ENCODE results near the gene PDP2. TPM values are rescaled to one million over a fixed set of nuclear protein-coding genes. Genes with fewer than 3 reads are reported as not detected.

Gene PDP2, protein sequence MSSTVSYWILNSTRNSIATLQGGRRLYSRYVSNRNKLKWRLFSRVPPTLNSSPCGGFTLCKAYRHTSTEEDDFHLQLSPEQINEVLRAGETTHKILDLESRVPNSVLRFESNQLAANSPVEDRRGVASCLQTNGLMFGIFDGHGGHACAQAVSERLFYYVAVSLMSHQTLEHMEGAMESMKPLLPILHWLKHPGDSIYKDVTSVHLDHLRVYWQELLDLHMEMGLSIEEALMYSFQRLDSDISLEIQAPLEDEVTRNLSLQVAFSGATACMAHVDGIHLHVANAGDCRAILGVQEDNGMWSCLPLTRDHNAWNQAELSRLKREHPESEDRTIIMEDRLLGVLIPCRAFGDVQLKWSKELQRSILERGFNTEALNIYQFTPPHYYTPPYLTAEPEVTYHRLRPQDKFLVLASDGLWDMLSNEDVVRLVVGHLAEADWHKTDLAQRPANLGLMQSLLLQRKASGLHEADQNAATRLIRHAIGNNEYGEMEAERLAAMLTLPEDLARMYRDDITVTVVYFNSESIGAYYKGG
- total RNA-seq (ENCODE audit: low replicate concordance): 6.2 and 6.5 TPM in 2 replicates

GRCh38 chr16:66880288-66881013, at the start of gene PDP2:
PDP2 (plus strand) TSS chr16:66880515; CDS start chr16:66884285, 3,770 bp downstream.
- peak; percentile 94 for DNase-seq (ENCODE audit: low read depth)
- TF ChIP-seq, protein P1, sequence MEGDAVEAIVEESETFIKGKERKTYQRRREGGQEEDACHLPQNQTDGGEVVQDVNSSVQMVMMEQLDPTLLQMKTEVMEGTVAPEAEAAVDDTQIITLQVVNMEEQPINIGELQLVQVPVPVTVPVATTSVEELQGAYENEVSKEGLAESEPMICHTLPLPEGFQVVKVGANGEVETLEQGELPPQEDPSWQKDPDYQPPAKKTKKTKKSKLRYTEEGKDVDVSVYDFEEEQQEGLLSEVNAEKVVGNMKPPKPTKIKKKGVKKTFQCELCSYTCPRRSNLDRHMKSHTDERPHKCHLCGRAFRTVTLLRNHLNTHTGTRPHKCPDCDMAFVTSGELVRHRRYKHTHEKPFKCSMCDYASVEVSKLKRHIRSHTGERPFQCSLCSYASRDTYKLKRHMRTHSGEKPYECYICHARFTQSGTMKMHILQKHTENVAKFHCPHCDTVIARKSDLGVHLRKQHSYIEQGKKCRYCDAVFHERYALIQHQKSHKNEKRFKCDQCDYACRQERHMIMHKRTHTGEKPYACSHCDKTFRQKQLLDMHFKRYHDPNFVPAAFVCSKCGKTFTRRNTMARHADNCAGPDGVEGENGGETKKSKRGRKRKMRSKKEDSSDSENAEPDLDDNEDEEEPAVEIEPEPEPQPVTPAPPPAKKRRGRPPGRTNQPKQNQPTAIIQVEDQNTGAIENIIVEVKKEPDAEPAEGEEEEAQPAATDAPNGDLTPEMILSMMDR (IDR thresholded peaks at IDR 0.05; ENCODE audit: insufficient read depth, low read length): no peak
- H3K4me3 ChIP-seq (ENCODE audit: low read depth, low read length): peak within 1 kb of the TSS; percentile 93

DNA sequence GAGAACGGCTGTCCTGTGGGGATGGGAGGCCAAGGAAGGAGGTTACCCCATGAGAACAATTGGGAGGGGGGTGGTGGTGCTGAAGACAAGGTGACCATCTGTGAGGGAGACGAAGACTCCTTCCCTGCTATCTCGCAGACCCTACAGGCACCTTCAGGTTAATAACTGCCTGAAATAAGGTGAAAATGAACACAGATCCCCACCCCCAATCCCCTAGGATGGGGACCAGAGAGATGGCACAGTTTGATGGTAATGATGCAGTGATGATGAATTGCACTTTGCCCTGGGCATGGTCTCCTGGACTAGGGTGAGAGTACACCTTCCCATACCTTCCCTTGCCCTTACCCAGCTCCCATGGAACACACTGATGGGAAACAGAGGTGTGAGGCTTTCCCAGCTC, 48.1 kb upstream of the PDP2 start:
- H3K4me3 ChIP-seq (ENCODE audit: low read depth, low read length): no peak overlapping the region
- TF ChIP-seq, protein P1 (IDR thresholded peaks at IDR 0.05; ENCODE audit: insufficient read depth, low read length): no peak
- DNase-seq (ENCODE audit: low read depth): no peak

DNA sequence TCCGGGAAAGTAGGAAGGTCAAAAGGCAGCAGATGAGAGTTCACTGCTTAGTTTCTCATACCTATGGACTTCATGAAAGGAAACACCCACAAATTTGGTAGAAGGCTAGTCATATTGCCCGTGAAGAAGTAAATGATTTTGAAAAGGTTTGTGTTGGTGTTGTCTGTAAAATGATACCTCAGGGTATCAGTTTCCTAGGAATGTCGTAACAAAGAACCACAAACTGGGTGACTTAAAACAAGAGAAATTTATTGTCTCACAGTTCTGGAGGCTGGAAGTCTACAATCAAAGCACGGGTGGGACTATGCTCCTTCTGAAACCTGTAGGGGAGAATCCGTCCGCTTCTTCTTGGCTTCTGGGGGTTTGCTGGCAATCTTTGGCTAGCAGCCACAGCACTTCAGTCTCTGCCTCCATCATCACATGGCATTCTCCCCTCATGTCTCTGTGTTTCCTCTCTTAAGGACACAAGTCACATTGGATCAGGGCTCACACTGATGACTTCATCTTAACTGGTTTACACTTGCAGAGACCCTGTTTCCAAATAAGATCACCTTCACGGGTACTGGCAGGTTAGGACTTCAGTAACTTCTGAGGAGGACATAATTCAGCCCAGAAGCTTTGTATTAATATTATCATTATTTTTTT, 47.5 kb upstream of the PDP2 start:
- peak; percentile 21 for DNase-seq (ENCODE audit: low read depth)
- TF ChIP-seq, protein P1 (IDR thresholded peaks at IDR 0.05; ENCODE audit: insufficient read depth, low read length): no peak
- H3K4me3 ChIP-seq (ENCODE audit: low read depth, low read length): no peak overlapping the region

- TF ChIP-seq, protein P1 (IDR thresholded peaks at IDR 0.05; ENCODE audit: insufficient read depth, low read length): no peak
- DNase-seq (ENCODE audit: low read depth): no peak
- H3K4me3 ChIP-seq (ENCODE audit: low read depth, low read length): no peak overlapping the region
Measured at GRCh38 chr16:66834746-66835145, 45.6 kb upstream of the PDP2 start.

DNA sequence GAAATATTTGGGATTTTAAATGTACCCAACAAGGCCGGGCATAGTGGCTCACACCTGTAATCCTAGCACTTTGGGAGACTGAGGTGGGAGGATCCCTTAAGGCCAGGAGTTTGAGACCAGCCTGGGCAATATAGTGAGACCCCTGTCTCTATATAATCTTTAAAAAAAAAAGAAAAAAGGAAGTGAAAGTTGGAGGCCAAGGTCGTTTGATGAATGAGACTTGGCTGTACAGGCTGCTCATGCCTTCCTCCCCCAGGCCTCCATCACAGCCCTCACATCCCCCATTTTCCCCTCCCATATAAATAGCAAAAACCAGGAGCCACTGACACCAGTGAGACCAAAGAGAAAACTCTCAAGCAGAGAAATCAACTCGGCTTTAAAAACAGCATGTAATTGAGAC, 39.4 kb upstream of the PDP2 start:
- TF ChIP-seq, protein P1 (IDR thresholded peaks at IDR 0.05; ENCODE audit: insufficient read depth, low read length): no peak
- DNase-seq (ENCODE audit: low read depth): no peak
- H3K4me3 ChIP-seq (ENCODE audit: low read depth, low read length): no peak overlapping the region

DNA sequence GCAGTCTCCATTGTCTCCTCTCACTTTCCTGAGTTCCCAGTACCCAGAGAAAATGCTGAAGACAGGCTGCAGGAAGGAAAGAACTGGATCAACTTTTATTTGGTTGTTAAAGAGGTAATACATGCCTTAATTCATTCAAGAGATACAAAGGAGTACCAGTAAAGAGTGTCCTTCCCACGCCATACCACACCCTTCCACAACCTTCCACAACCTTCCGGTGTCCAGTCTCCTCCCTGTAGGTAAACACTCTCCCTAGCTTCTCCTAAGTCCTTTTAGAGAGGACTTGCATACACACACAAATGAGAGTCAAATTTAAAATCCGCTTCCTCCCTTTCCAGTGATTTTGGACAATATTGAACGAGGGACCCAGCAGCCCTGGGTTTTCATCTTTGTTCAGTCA, 38.9 kb upstream of the PDP2 start:
- DNase-seq (ENCODE audit: low read depth): no peak
- no peak overlapping the region for H3K4me3 ChIP-seq (ENCODE audit: low read depth, low read length)
- TF ChIP-seq, protein P1 (IDR thresholded peaks at IDR 0.05; ENCODE audit: insufficient read depth, low read length): no peak
